22Rv1 (cell line): ENCODE data around the gene OR2H1.

Source experiments
- H3K27ac ChIP-seq: fragments of 450-650 bp; 2 replicates; pipeline ENCODE4 v1.5.1; 2017
- ZFX ChIP-seq: fragments of 450-650 bp; IDR thresholded peaks from 2 replicates; pipeline ENCODE4 v1.6.1; 2017; ENCODE audit warnings: antibody characterized with exemption, borderline replicate concordance
- TF ChIP-seq, protein P1 (sequence below): fragments of 450-650 bp; IDR thresholded peaks from 2 replicates; pipeline ENCODE4 v1.5.1; 2017; ENCODE audit warnings: mild to moderate bottlenecking

Gene OR2H1

DNA sequence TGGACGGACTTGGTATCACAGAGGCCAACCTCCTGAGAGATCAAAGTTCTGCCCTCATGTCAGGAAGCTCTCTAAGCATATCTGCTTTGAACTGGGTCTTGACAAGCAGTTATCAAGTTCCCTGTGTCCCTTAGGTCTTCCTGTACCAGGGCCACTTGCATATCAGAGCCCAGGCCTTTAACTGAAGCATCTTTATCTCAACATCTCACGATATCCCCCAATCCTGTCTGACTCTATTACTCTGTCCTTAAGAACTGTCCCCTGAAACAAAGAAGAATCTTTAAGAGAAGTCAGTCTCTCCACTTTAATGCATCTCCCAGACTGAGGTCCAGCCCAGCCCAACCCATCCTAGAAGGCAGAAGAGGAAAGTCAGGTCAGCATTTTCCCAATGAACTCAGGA is 22.6 kb downstream of the OR2H1 start:
- H3K27ac ChIP-seq = no peak overlapping the region

DNA sequence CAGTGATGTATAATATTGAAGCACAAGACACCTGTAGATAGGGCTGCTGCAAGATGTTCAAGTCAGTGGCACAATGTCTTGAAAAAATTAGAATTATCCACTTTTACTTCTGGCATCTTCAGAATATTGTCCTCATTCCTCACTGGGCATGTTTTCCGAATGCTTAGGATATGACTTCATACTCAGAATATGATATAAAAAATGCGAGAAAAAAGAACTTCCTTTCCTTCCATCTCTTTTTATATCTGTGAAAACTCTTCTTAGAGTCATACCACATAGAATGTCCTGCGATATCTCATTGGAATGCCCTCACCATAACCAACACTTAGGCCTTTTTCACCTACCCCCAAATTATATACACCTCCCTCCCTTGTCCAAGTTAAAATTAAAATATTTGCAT is 26.2 kb downstream of the OR2H1 start:
- TF ChIP-seq, protein P1, sequence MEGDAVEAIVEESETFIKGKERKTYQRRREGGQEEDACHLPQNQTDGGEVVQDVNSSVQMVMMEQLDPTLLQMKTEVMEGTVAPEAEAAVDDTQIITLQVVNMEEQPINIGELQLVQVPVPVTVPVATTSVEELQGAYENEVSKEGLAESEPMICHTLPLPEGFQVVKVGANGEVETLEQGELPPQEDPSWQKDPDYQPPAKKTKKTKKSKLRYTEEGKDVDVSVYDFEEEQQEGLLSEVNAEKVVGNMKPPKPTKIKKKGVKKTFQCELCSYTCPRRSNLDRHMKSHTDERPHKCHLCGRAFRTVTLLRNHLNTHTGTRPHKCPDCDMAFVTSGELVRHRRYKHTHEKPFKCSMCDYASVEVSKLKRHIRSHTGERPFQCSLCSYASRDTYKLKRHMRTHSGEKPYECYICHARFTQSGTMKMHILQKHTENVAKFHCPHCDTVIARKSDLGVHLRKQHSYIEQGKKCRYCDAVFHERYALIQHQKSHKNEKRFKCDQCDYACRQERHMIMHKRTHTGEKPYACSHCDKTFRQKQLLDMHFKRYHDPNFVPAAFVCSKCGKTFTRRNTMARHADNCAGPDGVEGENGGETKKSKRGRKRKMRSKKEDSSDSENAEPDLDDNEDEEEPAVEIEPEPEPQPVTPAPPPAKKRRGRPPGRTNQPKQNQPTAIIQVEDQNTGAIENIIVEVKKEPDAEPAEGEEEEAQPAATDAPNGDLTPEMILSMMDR = no peak
- no peak for TF ChIP-seq ZFX
- H3K27ac ChIP-seq = no peak overlapping the region

More for the DNA sequence above, 22.6 kb downstream of the OR2H1 start:
- TF ChIP-seq, protein P1 = no peak
- no peak for TF ChIP-seq ZFX

GRCh38 chr6:29483735-29484134 is 26.8 kb downstream of the OR2H1 start:
- TF ChIP-seq ZFX = no peak
- TF ChIP-seq, protein P1 = no peak
- no peak overlapping the region for H3K27ac ChIP-seq

DNA sequence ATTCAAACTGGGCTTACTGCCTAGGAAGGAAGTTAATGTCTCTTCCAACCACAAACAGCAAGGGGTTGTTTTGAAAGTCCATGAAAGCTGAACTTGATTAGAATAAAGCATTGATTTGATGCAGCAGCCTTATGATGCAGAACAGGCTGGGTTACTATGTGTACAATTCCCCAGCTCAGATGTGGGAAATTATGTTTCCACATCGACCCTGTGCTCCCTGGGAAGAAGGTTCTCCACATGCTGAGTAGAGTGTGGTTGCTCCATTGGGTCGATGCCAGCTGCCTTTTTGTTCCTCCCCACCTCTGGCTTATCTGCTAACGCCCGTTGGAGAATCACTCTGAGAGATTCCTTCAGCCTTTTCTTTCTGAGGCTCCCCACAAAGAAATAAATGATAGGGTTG is 29.6 kb downstream of the OR2H1 start:
- no peak overlapping the region for H3K27ac ChIP-seq
- TF ChIP-seq ZFX = no peak
- TF ChIP-seq, protein P1 = no peak

GRCh38 chr6:29487131-29487530 is 30.2 kb downstream of the OR2H1 start:
- H3K27ac ChIP-seq = no peak overlapping the region
- TF ChIP-seq ZFX = no peak
- TF ChIP-seq, protein P1 = no peak

DNA sequence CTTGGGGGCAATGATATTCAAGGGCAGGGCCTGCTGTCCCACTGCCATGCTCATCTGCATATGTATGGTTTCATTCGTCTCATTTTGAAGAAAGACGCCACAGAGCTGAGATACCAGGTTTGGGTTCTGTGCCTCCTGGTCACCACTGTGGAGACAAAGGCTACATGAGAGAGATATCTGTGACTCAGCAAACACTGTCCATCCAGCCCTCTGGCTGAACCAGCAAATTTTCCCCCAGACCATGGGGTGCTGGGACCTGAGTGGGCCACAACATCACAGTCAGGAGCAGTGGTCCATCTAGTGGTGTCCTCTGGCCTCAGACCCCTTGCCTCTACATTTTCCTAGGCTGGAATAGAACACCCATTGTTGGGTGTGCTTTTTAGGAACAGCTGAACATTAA is 30.7 kb downstream of the OR2H1 start, which contains the start of gene MAS1L:
Gene MAS1L (minus strand): TSS at position 297 of the 400 bp plus-strand sequence. CDS start 54 bp downstream, at position 243.
- TF ChIP-seq, protein P1 = no peak
- TF ChIP-seq ZFX = no peak
- no peak within 1 kb of the TSS for H3K27ac ChIP-seq

DNA sequence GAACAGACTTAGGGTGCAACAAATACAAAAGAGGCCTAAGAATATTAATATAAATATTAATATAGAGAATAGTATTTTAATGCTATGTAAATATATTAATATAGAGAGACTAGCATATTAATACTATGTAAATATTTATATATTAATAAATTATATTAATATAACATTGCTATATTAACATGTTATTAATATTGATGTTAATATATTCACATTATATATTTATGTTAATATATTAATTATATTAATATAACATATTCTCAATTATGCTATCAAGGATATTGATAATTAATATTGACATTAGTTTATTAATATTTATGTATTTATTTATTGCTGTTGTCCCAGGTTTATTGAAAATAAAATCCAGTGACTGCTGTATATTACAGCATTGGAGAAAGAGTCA is 31.9 kb downstream of the OR2H1 start:
- TF ChIP-seq, protein P1 = no peak
- no peak for TF ChIP-seq ZFX
- no peak overlapping the region for H3K27ac ChIP-seq
